ENCODE data around the gene PCOLCE2. TPM values are rescaled to one million over a fixed set of nuclear protein-coding genes. Genes with fewer than 3 reads are reported as not detected.

PCOLCE2 gene
- total and polyA plus RNA-seq, 2 of the 8 experiments (the other 6 are each of a cell fraction or from before 2014, with no cell fraction given) = 11.1 to 12.6 TPM

DNA sequence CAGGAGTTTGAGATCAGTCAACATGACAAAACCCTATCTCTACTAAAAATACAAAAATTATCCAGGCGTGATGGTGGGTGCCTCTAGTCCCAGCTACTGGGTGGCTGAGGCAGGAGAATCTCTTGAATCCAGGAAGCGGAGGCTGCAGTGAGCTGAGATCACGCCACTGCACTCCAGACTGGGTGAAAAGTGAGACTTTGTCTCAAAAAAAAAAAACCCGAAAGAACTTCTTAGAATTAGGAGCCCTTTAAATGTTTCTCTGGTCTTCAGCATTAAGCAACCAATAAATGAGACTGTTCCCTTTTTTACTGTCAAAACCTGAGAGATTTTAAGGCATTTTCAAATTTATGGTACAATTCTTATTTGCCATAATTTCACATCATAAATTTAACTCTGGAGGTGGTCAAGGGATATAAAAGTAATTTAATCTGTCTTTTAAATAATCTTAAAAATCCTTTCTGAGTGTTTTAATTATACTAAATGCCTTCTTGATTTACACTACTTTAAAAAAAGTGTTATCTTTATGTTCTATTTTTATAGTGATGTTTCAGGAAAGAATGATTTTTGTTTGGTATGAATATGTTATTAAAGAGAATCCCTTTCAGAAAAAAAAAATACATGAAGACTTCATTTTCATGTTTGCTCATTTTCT, 10.1 kb downstream of the PCOLCE2 start (continued):
- no peak for TF ChIP-seq SP2 (IDR thresholded peaks at IDR 0.05; ENCODE audit: low read length)

Measured in H1 (cell line).